PC-3 (cell line): ENCODE results near the gene CCNF.

Experiments used
- EZH2 ChIP-seq: fragments of 300-600 bp; sonication (generic); IDR thresholded peaks from one replicate; pipeline ENCODE4 v1.6.1; 2017; ENCODE audit warnings: antibody characterized with exemption, mild to moderate bottlenecking, low read length; ENCODE audit not compliant: unreplicated experiment
- EZH2phosphoT487 ChIP-seq: fragments of 300-600 bp; sonication (generic); IDR thresholded peaks from 2 replicates; pipeline ENCODE4 v1.6.1; 2018; ENCODE audit warnings: mild to moderate bottlenecking, antibody characterized with exemption, low read length, borderline replicate concordance
- TF ChIP-seq, protein P1 (sequence below): fragments of 300-600 bp; sonication (generic); conservative IDR thresholded peaks from 2 replicates; pipeline ENCODE4 v1.5.1; 2017; ENCODE audit warnings: antibody characterized with exemption, low read depth, mild to moderate bottlenecking, low read length

DNA sequence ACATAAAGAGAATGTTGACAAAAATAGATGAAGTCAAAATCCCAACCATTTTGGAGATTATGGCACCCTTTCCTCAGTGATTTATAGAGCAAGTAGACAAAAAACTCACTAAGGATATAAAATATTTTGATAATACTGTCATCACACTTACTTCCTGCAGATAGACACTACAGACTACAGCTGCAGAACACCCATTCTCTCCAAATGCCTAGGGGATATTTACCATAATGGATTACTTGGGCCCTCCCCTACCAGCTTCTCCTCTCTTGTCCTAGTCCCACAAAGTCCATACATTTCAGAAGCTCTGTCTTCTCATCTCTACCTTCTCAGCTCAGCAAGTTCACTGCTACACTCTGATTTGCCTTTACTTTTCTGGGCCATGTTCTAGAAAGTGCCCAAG, 37.2 kb upstream of the CCNF start:
- TF ChIP-seq, protein P1, sequence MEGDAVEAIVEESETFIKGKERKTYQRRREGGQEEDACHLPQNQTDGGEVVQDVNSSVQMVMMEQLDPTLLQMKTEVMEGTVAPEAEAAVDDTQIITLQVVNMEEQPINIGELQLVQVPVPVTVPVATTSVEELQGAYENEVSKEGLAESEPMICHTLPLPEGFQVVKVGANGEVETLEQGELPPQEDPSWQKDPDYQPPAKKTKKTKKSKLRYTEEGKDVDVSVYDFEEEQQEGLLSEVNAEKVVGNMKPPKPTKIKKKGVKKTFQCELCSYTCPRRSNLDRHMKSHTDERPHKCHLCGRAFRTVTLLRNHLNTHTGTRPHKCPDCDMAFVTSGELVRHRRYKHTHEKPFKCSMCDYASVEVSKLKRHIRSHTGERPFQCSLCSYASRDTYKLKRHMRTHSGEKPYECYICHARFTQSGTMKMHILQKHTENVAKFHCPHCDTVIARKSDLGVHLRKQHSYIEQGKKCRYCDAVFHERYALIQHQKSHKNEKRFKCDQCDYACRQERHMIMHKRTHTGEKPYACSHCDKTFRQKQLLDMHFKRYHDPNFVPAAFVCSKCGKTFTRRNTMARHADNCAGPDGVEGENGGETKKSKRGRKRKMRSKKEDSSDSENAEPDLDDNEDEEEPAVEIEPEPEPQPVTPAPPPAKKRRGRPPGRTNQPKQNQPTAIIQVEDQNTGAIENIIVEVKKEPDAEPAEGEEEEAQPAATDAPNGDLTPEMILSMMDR = no peak
- TF ChIP-seq EZH2 = no peak
- no peak for TF ChIP-seq EZH2phosphoT487
